Uterus (tissue), 2 donors: Measurements from ENCODE around the gene PPP2R2C.

ENCODE experiments used
- CTCF ChIP-seq, 4 experiments: fragments of 200-600 bp in 2 of 4; fragments of 450-650 bp in 2 of 4; sonication (generic) in 2 of 4; IDR thresholded peaks; one replicate each; pipeline ENCODE4 v1.5.1; 2016 to 2019; ENCODE audit warnings: antibody characterized with exemption in 4 of 4, mild to moderate bottlenecking in 2 of 4, moderate library complexity in 1 of 4
- POLR2A ChIP-seq, 2 donors: fragments of 450-650 bp; IDR thresholded peaks; one replicate each; pipeline ENCODE4 v1.6.1; 2016; ENCODE audit warnings: antibody characterized with exemption in 2 of 2, mild to moderate bottlenecking in 1 of 2, moderate library complexity in 1 of 2

GRCh38 chr4:6463311-6464289 lies 8.8 kb downstream of the PPP2R2C start:
- TF ChIP-seq CTCF (IDR thresholded peaks at IDR 0.05) (no peak), POLR2A (IDR thresholded peaks at IDR 0.05) (no peak)
